ENCODE measurements around the gene NKX1-1.

The NKX1-1 gene

GRCh38 chr4:1416051-1416947 lies 10.1 kb upstream of the NKX1-1 start:
- no peak for DNase-seq

DNA sequence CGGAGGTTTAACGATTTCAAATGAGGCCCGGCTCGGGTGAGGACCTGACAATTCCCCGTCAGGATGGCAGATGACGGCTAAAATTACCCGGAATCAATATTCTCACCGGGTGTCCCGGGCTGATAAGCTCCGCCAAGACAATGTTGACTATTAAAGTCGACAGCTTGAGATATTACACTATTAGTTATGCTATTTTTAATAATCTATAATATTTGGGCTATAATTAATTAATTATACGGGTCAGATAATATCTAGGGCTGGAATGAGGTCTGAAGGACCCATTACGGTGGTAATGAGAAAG lies 9.4 kb upstream of the NKX1-1 start:
- DNase-seq = no peak

GRCh38 chr4:1414831-1415680 lies 8.8 kb upstream of the NKX1-1 start:
- DNase-seq = no peak

- DNase-seq = no peak
These were observed 7.6 kb upstream of the NKX1-1 start for GRCh38 chr4:1413687-1414479.

DNA sequence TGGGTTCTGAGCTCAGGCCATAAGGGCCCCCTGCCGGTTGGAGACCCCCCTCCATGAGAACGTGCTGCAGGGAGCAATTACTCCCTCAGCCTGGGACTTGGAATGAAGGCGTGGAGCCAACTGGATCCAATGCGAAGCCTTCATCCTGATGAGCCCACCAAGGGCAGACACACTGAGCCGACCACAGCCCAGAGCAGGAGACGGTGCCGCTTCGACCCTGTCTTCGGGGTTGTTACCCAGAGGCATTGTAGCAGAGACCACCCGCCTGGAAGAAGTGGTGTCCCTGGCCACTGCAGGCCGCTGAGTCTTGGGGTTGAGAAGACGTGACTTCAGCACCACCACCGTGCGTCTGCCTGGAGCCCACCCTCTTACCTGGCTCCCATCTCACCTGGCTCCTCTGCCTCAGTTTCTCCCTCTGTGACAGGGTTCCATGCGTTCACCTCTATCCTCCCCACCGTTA lies 7.0 kb upstream of the NKX1-1 start:
- no peak for DNase-seq

- no peak for DNase-seq
These were observed 6.3 kb upstream of the NKX1-1 start for GRCh38 chr4:1412376-1413203.

GRCh38 chr4:1411436-1412375 lies 5.5 kb upstream of the NKX1-1 start:
- no peak for DNase-seq

GRCh38 chr4:1410491-1411325 lies 4.5 kb upstream of the NKX1-1 start:
- no peak for DNase-seq

GRCh38 chr4:1409491-1410425 lies 3.5 kb upstream of the NKX1-1 start:
- DNase-seq = no peak

GRCh38 chr4:1409079-1409478 lies 2.8 kb upstream of the NKX1-1 start:
- no peak for DNase-seq

DNA sequence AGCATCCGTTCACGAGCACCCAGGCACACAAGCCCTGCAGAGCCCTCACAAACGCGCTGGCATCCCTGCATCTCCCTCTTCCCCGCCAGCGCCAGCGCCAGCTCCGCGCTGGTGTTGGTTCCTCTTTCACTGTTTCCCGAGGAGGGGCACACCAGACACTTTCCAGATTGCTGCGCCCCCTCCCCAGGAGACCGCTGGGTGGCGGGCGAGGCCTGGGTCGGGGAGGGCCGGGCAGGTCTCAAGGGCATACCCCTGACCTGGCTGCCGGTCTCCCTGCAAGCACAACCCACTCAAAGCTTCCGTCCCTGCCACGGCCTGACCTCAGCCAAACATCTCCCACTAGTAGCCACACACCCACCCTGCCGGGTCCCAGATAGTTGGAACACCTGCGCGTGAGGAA lies 2.2 kb upstream of the NKX1-1 start:
- no peak for DNase-seq

DNA sequence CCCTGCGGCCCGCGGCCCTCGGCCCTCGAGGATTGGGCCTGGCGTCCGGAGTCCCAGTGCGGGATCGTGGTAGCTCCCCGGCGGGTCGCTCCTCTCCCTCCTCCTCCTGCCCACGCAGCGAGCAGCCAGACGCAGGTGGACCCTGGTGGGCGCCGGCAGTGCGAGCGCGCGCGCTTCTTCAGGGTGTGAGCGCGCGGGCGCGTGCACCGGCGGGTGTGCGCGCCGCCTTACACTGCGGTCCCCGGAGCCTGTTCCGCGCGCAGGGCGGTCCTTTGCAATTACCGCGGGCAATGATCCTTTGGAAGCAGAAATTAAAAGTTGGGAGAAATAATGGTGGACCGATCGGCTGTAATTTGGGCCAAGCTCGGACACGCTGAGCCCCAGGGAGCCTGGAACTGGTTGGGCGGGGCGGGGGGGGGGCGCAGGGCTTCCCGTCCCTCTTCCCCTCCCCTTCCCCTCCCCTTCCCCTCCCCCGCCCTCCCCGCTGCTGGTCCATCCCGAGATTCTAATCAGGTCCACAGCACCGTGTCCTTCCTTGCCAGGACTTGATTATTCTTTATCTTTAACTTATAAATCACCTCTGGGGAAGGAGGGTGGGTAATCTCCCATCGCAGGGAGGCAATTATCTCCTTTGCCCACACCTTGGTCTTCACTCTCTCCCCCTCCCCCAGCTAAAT lies 1.6 kb upstream of the NKX1-1 start:
- DNase-seq = no peak

DNA sequence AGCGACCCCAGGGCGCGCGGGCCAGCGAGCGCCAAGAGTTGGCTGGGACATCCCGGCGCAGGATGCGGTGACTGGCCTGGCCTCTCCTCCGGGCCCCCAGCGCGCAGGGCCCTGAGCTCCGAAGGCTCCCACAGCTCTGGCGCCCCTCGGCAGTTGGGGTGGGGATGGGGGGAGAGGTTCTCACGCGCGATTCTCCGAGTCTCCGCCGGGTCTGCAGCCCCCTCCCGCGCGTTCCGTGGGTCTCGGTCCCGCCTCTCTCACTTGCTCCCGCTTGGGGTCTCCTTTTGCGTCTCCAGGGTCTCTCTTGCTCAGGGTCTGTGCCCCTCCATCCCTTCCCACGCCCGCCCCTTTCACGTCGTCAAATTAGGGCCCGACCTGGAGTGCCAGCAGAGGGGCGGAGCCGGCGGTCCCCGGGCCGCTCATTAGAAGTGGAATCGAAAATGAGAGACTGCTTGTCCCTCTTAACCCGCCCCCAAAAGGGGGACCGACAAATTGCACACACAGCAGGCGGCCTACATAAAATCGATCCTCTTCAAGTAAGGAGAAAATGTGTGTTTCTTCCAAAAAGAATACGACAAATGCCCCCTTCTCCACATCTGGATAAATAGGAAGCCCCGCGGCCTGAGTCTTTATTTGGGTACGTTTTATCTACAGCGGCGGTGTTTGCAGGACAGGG lies 877 bp upstream of the NKX1-1 start:
- DNase-seq = no peak

DNA sequence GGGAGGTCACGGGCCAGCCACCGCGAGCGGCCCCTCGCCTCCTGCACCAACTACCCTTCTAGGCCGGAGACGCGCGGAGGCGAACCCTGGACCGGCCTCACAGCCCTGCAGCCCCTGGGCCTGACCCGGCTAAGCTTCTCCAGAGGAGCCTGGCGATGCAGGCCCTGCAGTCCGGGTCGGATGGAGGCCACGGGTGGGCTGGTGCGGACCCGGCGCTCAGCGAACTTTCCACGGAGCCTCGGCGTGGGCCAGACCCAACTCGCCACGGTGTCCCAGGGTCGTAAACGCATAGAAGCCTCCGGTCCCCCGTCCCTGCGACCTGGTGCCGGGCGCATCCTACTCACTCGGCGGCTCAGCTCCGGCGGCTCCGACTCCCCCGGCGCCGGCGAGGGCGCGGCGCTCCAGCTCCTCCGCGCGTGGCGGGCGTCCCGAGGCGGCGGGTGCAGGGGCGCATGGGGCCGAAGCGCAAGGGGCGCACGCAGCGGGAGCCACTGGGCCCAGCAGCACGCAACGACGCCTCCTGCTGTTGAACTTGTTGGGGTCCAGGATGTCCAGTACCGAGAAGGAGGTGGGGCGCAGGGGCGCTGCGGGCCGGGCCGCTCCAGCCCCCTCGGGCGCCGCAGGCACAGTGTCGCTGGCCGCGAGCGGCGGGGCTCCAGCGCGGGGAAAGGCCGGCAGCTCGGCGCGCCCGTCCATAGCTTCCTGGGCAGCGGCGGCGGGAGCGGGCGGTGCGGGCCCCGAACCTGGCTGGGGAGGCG lies 427 bp downstream of the NKX1-1 start:
- DNase-seq = no peak

- no peak for DNase-seq
These were observed 997 bp downstream of the NKX1-1 start for GRCh38 chr4:1405254-1405635.

- DNase-seq = no peak
These were observed 1.5 kb downstream of the NKX1-1 start for GRCh38 chr4:1404573-1405253.

Data from midbrain (tissue), 1 donor.